Activated naive CD4-positive, alpha-beta T cell treated with anti-CD3 and anti-CD28 coated beads for 36 hours (primary cell): ENCODE measurements around the gene G3BP1. TPM values are rescaled to one million over a fixed set of nuclear protein-coding genes. Genes with fewer than 3 reads are reported as not detected.
"Not testable (repeated sequence)": the region's sequence is repeated elsewhere in the genome, so short reads cannot be mapped to it uniquely, and the experiment has no call there.

Experiments
- CTCF ChIA-PET: fragments of 350-600 bp; sonication (Branson Sonifier 250); formaldehyde crosslinking; loops from one replicate; lab custom pipeline; 2021; ENCODE audit warnings: antibody characterized with exemption; lab: Charles Lee
- DNase-seq: peaks from one replicate; pipeline ENCODE4 v3.0.0-alpha.2; 2020
- H3K27ac Mint-ChIP-seq: one replicate; pipeline ENCODE4 v1.8.0; 2021; ENCODE audit warnings: mild to moderate bottlenecking, mixed read lengths
- H3K27me3 Mint-ChIP-seq: one replicate; pipeline ENCODE4 v1.8.0; 2021; ENCODE audit warnings: low read depth, mixed read lengths
- H3K36me3 Mint-ChIP-seq: one replicate; pipeline ENCODE4 v1.8.0; 2021; ENCODE audit warnings: low read depth, mixed read lengths
- H3K4me1 Mint-ChIP-seq: one replicate; pipeline ENCODE4 v1.8.0; 2021; ENCODE audit warnings: low read depth, mixed read lengths
- H3K4me3 Mint-ChIP-seq: one replicate; pipeline ENCODE4 v1.8.0; 2021; ENCODE audit warnings: mild to moderate bottlenecking, moderate library complexity, mixed read lengths
- H3K9me3 Mint-ChIP-seq: one replicate; pipeline ENCODE4 v1.8.0; 2021; ENCODE audit warnings: mixed read lengths
- intact Hi-C: fragments of 100-400 bp; cut with micrococcal nuclease; formaldehyde crosslinking; loops from one replicate; pipeline ENCODE4 v1.15.1; 2023
- total RNA-seq, 2 experiments: library from RNA; stranded (reverse); gene quantifications; one replicate each; pipeline ENCODE4 v1.2.3, GENCODE V29; 2021

G3BP1 gene
- total RNA-seq, 2 experiments from 2014 or later, result 220 to 241 TPM

DNA sequence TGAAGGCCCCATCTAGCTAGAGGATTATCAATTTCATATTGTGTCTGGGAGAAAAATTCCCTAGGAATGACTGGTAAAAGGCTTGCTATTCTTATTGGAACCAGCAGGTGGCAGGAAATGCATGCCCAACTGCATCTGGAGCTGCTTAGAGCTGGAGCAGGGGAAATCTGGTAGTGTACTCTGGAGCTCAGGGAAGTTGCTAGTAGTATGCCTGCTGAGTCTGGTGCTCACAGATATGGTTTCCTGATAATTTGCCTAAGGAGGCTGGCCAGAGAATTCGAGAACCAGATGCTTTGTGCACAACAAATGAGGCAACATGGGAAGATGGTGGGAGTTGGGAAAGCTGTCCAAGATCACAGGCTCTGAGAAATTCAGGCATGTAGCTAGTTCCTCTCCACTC, 53.7 kb downstream of the G3BP1 start:
- Mint-ChIP-seq H3K4me3 (no peak overlapping the region), H3K36me3 (peaks cover 21% of the 10 kb centered on the region), H3K9me3 (no peaks in the 10 kb centered on the region), H3K27ac (no peak overlapping the region), H3K4me1 (peaks cover 3% of the 10 kb centered on the region), H3K27me3 (no peaks in the 10 kb centered on the region)
- CTCF ChIA-PET, result interaction anchor here (0.6 to 6.4 kb wide), 21 partner anchors 9 to 1570 kb away, joined by 3 to 110 read pairs (median 3); no protein-coding TSS in a partner anchor
- peak; percentile 52 for DNase-seq
- intact Hi-C loops, result loop anchor here (1.0 to 2.0 kb wide), 5 partner anchors 318 to 689 kb away; no protein-coding TSS in a partner anchor

GRCh38 chr5:151829370-151829769, 57.6 kb downstream of the G3BP1 start:
- Mint-ChIP-seq H3K27me3 (no peaks in the 10 kb centered on the region), H3K9me3 (peaks cover 28% of the 10 kb centered on the region), H3K27ac (no peak overlapping the region), H3K4me3 (no peak overlapping the region), H3K36me3 (peaks cover 46% of the 10 kb centered on the region), H3K4me1 (peaks cover 8% of the 10 kb centered on the region)
- CTCF ChIA-PET, result interaction anchor here (1.4 to 6.4 kb wide), 3 partner anchors 313 to 520 kb away, joined by 6 to 110 read pairs (median 14); no protein-coding TSS in a partner anchor
- intact Hi-C loops, result no loop called here
- DNase-seq, result no peak

DNA sequence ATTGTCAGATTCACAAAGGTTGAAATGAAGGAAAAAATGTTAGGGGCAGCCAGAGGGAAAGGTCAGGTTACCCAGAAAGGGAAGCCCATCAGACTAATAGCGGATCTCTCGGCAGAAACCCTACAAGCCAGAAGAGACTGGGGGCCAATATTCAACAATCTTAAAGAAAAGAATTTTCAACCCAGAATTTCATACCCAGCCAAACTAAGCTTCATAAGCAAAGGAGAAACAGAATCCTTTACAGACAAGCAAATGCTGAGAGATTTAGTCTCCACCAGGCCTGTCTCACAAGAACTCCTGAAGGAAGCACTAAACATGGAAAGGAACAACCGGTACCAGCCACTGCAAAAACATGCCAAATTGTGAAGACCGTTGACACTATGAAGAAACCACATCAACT, 61.1 kb downstream of the G3BP1 start:
- H3K27ac Mint-ChIP-seq, result not testable (repeated sequence)
- peaks cover 41% of the 10 kb centered on the region for H3K36me3 Mint-ChIP-seq

GRCh38 chr5:151846765-151847164, 75.0 kb downstream of the G3BP1 start:
- Mint-ChIP-seq H3K9me3 (no peaks in the 10 kb centered on the region), H3K4me3 (no peak overlapping the region), H3K36me3 (no peaks in the 10 kb centered on the region), H3K4me1 (no peaks in the 10 kb centered on the region), H3K27me3 (no peaks in the 10 kb centered on the region), H3K27ac (no peak overlapping the region)
- intact Hi-C loops, result no loop called here
- no peak for DNase-seq
- CTCF ChIA-PET, result no interaction called here

More for the DNA sequence above, 61.1 kb downstream of the G3BP1 start:
- peaks cover 54% of the 10 kb centered on the region for H3K9me3 Mint-ChIP-seq
- H3K27me3 Mint-ChIP-seq, H3K4me3 Mint-ChIP-seq, H3K4me1 Mint-ChIP-seq, DNase-seq, CTCF ChIA-PET, intact Hi-C loops: not testable (repeated sequence)

DNA sequence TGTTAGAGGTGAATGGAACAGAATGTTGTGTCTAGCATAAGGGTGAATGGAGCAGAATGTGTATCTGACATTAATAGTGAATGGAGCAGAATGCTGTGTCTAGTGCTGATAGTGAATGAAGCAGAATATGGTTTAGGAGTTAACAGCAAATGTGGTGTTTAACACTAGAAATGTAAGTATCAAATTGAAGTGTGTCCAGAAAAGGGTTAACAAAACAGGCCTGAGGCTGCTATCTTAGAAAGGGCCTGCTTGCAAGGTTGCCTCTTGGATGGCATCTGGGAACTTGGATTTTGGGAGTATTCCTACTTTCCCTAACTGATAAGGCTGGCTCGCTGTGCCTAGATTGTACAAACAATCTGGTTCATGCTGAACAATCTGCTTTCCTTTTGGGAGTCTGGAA, 76.1 kb downstream of the G3BP1 start:
- no peak overlapping the region for H3K27ac Mint-ChIP-seq
- DNase-seq, result no peak
- no peaks in the 10 kb centered on the region for H3K9me3 Mint-ChIP-seq
- H3K27me3 Mint-ChIP-seq, result no peaks in the 10 kb centered on the region
- H3K36me3 Mint-ChIP-seq, result no peaks in the 10 kb centered on the region
- intact Hi-C loops, result no loop called here
- no peak overlapping the region for H3K4me3 Mint-ChIP-seq
- H3K4me1 Mint-ChIP-seq, result no peaks in the 10 kb centered on the region
- CTCF ChIA-PET, result no interaction called here

GRCh38 chr5:151855701-151856100, 83.9 kb downstream of the G3BP1 start:
- DNase-seq, result no peak
- no peaks in the 10 kb centered on the region for H3K4me1 Mint-ChIP-seq
- H3K27me3 Mint-ChIP-seq, result no peaks in the 10 kb centered on the region
- CTCF ChIA-PET, result no interaction called here
- intact Hi-C loops, result no loop called here
- no peak overlapping the region for H3K4me3 Mint-ChIP-seq
- no peaks in the 10 kb centered on the region for H3K9me3 Mint-ChIP-seq
- H3K27ac Mint-ChIP-seq, result no peak overlapping the region
- no peaks in the 10 kb centered on the region for H3K36me3 Mint-ChIP-seq

GRCh38 chr5:151856861-151857260, 85.1 kb downstream of the G3BP1 start:
- Mint-ChIP-seq H3K27ac (no peak overlapping the region), H3K4me1 (no peaks in the 10 kb centered on the region), H3K27me3 (no peaks in the 10 kb centered on the region), H3K9me3 (no peaks in the 10 kb centered on the region), H3K4me3 (no peak overlapping the region), H3K36me3 (peaks cover 2% of the 10 kb centered on the region)
- CTCF ChIA-PET, result no interaction called here
- no peak for DNase-seq
- intact Hi-C loops, result no loop called here

DNA sequence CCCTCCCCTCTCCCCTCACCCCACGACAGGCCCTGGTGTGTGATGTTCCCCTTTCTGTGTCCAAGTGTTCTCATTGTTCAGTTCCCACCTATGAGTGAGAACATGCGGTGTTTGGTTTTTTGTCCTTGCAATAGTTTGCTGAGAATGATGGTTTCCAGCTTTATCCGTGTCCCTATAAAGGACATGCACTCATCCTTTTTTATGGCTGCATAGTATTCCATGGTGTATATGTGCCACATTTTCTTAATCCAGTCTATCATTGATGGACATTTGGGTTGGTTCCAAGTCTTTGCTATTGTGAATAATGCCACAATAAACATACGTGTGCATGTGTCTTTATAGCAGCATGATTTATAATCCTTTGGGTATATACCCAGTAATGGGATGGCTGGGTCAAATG, 89.1 kb downstream of the G3BP1 start:
- H3K27ac Mint-ChIP-seq, DNase-seq, H3K4me1 Mint-ChIP-seq, CTCF ChIA-PET, H3K27me3 Mint-ChIP-seq, H3K4me3 Mint-ChIP-seq, intact Hi-C loops, H3K9me3 Mint-ChIP-seq, H3K36me3 Mint-ChIP-seq: not testable (repeated sequence)

Other genes starting within 250 kb of the G3BP1 start
- not detected for gene FAT2, start 180.6 kb upstream of the G3BP1 start, total RNA-seq
- under 1 TPM; 0.20 to 0.45 TPM for gene SPARC, start 85.0 kb upstream of the G3BP1 start, total RNA-seq
- gene ATOX1, start 13.3 kb upstream of the G3BP1 start, total RNA-seq, result 10 to 100 TPM; 87.7 to 92.6 TPM
- gene GLRA1, start 152.9 kb downstream of the G3BP1 start, total RNA-seq, result not detected